ENCODE measurements around the gene TMSB15C. TPM values are rescaled to one million over a fixed set of nuclear protein-coding genes. Genes with fewer than 3 reads are reported as not detected.

TMSB15C gene
- total RNA-seq, 2 donors from 2014 or later = 3.9 to 4.3 TPM

DNA sequence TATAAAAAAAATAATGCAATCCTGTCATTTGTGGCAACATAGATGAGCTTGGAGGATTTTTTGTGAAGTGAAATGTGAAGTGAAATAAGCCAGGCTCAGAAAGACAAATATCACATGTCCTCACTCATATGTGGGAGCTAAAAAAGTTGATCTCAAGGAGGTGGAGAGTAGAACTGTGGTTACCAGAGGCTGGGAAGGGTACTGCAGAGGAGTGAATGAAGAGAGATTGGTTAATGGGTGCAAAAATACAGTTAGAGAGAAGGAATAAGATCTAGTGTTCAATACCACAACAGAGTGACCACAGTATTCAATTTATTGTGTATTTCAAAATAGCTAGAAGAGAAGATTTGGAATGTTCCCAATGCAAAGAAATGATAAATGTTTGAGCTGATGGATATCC, 22.9 kb upstream of the TMSB15C start:
- no peaks in the 10 kb centered on the region for H3K9me3 ChIP-seq
- no peak overlapping the region for H3K27ac ChIP-seq
- no peaks in the 10 kb centered on the region for H3K4me1 ChIP-seq (ENCODE audit: control insufficient read depth in 1 of 2, low read depth in 2 of 2)
- H3K36me3 ChIP-seq = no peaks in the 10 kb centered on the region
- H3K4me3 ChIP-seq = no peak overlapping the region
- DNase-seq (ENCODE audit: low spot score) = no peak
- TF ChIP-seq, protein P1, sequence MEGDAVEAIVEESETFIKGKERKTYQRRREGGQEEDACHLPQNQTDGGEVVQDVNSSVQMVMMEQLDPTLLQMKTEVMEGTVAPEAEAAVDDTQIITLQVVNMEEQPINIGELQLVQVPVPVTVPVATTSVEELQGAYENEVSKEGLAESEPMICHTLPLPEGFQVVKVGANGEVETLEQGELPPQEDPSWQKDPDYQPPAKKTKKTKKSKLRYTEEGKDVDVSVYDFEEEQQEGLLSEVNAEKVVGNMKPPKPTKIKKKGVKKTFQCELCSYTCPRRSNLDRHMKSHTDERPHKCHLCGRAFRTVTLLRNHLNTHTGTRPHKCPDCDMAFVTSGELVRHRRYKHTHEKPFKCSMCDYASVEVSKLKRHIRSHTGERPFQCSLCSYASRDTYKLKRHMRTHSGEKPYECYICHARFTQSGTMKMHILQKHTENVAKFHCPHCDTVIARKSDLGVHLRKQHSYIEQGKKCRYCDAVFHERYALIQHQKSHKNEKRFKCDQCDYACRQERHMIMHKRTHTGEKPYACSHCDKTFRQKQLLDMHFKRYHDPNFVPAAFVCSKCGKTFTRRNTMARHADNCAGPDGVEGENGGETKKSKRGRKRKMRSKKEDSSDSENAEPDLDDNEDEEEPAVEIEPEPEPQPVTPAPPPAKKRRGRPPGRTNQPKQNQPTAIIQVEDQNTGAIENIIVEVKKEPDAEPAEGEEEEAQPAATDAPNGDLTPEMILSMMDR (IDR thresholded peaks at IDR 0.05) = no peak
- no peak for ATAC-seq (ENCODE audit: insufficient number of reproducible peaks, low FRiP score, low read depth)
- no peaks in the 10 kb centered on the region for H3K27me3 ChIP-seq (replicated peaks; ENCODE audit: insufficient read depth)

DNA sequence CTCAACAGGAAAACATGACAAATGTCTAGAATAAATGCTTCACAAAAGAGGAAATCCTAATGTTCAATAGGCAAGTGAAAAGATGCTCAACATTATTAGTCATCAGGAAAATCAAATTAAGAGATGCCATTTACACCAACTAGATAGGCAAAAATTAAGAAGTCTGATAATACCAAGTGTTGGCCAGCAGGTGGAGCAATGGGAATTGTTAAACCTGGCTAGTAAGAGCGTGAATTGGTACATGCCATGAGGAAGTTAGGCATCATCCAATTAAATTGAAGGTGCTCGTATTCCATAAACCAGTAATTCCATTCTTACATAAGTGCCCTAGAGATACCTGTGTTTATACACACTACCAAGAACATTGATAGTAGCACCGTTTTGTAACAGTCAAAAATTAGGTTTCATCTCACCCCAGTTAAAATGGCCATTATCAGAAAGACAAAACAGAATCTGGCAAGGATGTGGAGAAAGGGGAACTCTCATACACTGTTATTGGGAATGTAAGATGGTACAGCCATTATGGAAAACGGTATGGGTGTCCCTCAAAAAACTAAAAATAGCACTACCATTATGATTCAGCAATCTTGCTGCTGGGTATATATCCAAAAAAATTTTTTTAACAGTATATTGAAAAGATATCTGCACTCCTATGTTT, 22.2 kb upstream of the TMSB15C start:
- ATAC-seq (ENCODE audit: insufficient number of reproducible peaks, low FRiP score, low read depth) (no peak), DNase-seq (ENCODE audit: low spot score) (no peak)
- Histone ChIP-seq H3K4me1 (ENCODE audit: control insufficient read depth in 1 of 2, low read depth in 2 of 2) (no peaks in the 10 kb centered on the region), H3K27ac (no peak overlapping the region), H3K4me3 (no peak overlapping the region), H3K9me3 (no peaks in the 10 kb centered on the region), H3K27me3 (replicated peaks; ENCODE audit: insufficient read depth) (no peaks in the 10 kb centered on the region), H3K36me3 (no peaks in the 10 kb centered on the region)
- TF ChIP-seq, protein P1 (IDR thresholded peaks at IDR 0.05) = peak; percentile 44

DNA sequence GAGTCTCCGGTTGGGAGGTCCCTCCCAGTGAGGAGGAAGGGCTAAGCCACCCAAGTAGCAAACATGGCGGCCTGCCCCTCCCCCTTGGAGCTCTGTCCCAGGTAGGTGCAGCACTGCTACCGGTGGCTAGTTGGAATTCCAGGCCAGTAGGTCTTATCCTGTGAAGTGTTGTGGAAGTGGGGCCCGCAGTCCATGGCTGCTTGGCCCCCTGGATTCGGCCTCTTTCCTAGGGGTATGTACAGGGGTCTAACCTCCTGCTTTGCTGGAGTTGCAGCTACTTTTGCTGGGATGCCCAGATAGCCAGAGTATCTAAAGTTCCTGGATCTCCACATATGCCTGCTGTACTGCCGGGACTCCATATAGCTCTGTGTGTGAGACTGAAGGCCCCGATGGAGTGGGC, 9.9 kb upstream of the TMSB15C start:
- no peak overlapping the region for H3K4me3 ChIP-seq
- no peak for DNase-seq (ENCODE audit: low spot score)
- H3K27me3 ChIP-seq (replicated peaks; ENCODE audit: insufficient read depth) = no peaks in the 10 kb centered on the region
- H3K4me1 ChIP-seq (ENCODE audit: control insufficient read depth in 1 of 2, low read depth in 2 of 2) = no peaks in the 10 kb centered on the region
- ATAC-seq (ENCODE audit: insufficient number of reproducible peaks, low FRiP score, low read depth) = no peak
- no peaks in the 10 kb centered on the region for H3K9me3 ChIP-seq
- no peaks in the 10 kb centered on the region for H3K36me3 ChIP-seq
- TF ChIP-seq, protein P1 (IDR thresholded peaks at IDR 0.05) = no peak
- H3K27ac ChIP-seq = no peak overlapping the region

DNA sequence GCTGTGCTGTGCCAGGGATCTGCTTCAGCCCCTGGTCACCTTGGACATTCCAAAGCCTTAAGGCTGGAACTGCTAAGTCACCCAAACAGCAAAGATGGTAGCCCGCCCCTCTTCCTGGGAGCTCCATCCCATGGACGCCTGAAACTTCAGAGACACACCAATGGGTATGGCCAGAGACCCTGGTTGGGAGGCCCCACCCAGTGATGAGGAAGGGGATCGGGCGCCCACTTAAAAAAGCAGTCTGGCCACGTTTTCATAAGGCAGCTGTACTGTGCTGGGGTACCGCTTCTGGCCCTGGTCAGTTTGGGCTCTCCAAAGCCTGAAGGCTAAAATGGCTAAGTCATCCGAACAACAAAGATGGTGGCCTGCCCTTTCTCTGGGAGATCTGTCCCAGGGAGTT, 9.4 kb upstream of the TMSB15C start:
- Histone ChIP-seq H3K4me3 (no peak overlapping the region), H3K4me1 (ENCODE audit: control insufficient read depth in 1 of 2, low read depth in 2 of 2) (no peaks in the 10 kb centered on the region), H3K36me3 (no peaks in the 10 kb centered on the region), H3K9me3 (no peaks in the 10 kb centered on the region), H3K27me3 (replicated peaks; ENCODE audit: insufficient read depth) (no peaks in the 10 kb centered on the region), H3K27ac (no peak overlapping the region)
- TF ChIP-seq, protein P1 (IDR thresholded peaks at IDR 0.05) = no peak
- DNase-seq (ENCODE audit: low spot score) (no peak), ATAC-seq (ENCODE audit: insufficient number of reproducible peaks, low FRiP score, low read depth) (no peak)

DNA sequence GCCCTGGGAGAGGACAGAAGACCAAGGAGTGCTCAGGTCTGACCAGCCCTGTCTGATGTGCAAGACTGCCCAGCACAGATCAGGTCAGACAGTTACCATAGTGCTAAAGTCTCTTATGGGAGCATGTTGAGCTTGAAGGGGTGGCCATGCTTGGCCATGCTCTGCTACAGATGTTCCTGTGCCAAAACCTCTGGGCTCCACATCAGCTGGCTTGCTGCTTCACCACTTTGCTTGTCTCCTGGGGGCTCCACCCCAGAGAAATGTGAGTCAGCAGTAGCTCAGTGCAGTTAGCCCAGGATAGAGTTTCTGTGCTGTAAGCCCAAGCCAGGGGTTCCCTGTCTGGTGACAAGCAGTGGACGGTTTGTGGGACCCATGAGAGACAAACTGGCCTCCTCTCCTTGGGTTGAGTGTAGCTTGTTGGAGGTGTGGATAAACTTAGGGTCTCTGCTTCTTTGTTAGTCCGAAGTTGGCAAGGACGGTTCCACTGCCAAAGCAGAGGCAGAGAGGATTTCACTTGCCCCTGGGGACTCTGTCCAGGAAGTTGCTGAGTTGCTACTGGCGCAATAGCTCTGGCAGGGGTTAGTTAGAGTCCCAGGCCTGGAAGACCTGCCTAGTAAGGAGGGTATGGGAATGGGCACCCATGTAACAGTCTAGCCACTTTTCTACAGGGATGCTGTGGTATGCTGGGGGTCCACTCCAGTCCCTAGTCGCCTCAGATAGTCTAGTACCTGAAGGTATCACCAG, 8.7 kb upstream of the TMSB15C start:
- Histone ChIP-seq H3K9me3 (no peaks in the 10 kb centered on the region), H3K4me1 (ENCODE audit: control insufficient read depth in 1 of 2, low read depth in 2 of 2) (no peaks in the 10 kb centered on the region), H3K4me3 (no peak overlapping the region), H3K27ac (no peak overlapping the region), H3K27me3 (replicated peaks; ENCODE audit: insufficient read depth) (no peaks in the 10 kb centered on the region), H3K36me3 (no peaks in the 10 kb centered on the region)
- DNase-seq (ENCODE audit: low spot score) (no peak), ATAC-seq (ENCODE audit: insufficient number of reproducible peaks, low FRiP score, low read depth) (no peak)
- TF ChIP-seq, protein P1 (IDR thresholded peaks at IDR 0.05) = no peak

All from thoracic aorta (tissue), 2 donors.